ENCODE data around the gene IGIP. TPM values are rescaled to one million over a fixed set of nuclear protein-coding genes. Genes with fewer than 3 reads are reported as not detected.

The IGIP gene
- total and polyA plus RNA-seq, 2 donors (not counting 1 experiment from before 2014, with no cell fraction given), result 1.3 to 9.9 TPM

DNA sequence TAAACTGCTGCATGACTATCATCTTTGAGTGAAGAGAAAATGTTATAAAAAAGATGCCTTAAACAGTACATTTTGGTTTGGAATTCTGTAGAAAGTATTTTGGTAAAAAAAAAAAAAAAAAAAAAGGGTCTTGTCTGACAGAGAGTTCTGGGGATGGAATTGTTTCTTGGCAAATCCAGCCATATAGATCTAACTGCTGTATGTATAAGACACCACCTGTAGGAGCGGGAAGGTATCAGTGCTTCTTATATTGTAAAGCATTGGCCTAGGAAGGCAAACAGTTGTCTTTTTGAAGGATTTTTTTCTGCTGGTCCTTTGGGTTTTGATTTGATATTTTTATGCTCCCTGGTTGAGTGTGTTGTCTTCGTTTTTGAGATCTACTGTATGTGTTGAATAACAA lies 9.0 kb upstream of the IGIP start:
- peaks cover 65% of the 10 kb centered on the region for H3K79me2 ChIP-seq (ENCODE audit: control insufficient read depth, insufficient read depth, low read length)
- no peaks in the 10 kb centered on the region for H3K27me3 ChIP-seq (replicated peaks in 1 of 4; ENCODE audit: control extremely low read depth in 1 of 4, control insufficient read depth in 3 of 4, insufficient read depth in 4 of 4, low read length in 3 of 4)
- H3K36me3 ChIP-seq (replicated peaks in 1 of 2; ENCODE audit: control extremely low read depth in 1 of 2, control insufficient read depth in 1 of 2, extremely low read depth in 1 of 2, insufficient read depth in 2 of 2, low read length in 1 of 2), result no peaks in the 10 kb centered on the region
- H4K20me1 ChIP-seq (ENCODE audit: control insufficient read depth, insufficient read depth, low read length, poor library complexity, severe bottlenecking), result peaks cover 23% of the 10 kb centered on the region
- POLR2A ChIA-PET, result interaction anchor here (1.2 kb wide), 1 partner anchor 10 kb away, joined by 8 read pairs; no protein-coding TSS in a partner anchor
- H3K4me3 ChIP-seq (ENCODE audit: control extremely low read depth in 1 of 5, extremely low read depth in 1 of 5, insufficient read depth in 1 of 5, low read depth in 2 of 5, low read length in 4 of 5), result no peak overlapping the region
- peaks cover 62% of the 10 kb centered on the region for H3K4me1 Mint-ChIP-seq
- no peaks in the 10 kb centered on the region for H3K9me3 Mint-ChIP-seq (ENCODE audit: insufficient read depth)
- H3K4me3 Mint-ChIP-seq, result peak overlapping the region; percentile 5
- no peak overlapping the region for H3K9ac ChIP-seq (ENCODE audit: low read length)
- CTCF ChIA-PET, result interaction anchor here (0.9 to 3.9 kb wide), 6 partner anchors 9 to 58 kb away, joined by 3 to 44 read pairs (median 4); partner anchors contain the start of gene CYSTM1
- no peak overlapping the region for H3K27ac Mint-ChIP-seq
- ATAC-seq (ENCODE audit: low read depth) (no peak), DNase-seq (no peak)
- no peak overlapping the region for H2AFZ ChIP-seq (ENCODE audit: insufficient read depth, low read depth, low read length, poor library complexity, severe bottlenecking)
- H3K27ac ChIP-seq (ENCODE audit: low read length in 2 of 2), result no peak overlapping the region
- H3K4me2 ChIP-seq (replicated peaks; ENCODE audit: low read depth, low read length, poor library complexity, severe bottlenecking), result peak overlapping the region; percentile 31
- no peaks in the 10 kb centered on the region for H3K27me3 Mint-ChIP-seq
- intact Hi-C loops (cut with micrococcal nuclease), result loop anchor here (10.0 kb wide), 1 partner anchor 1572 kb away; the partner anchor contains the start of gene ETF1
- H3K4me1 ChIP-seq (ENCODE audit: control insufficient read depth in 2 of 2, insufficient read depth in 2 of 2, low read length in 2 of 2), result peaks cover 27 to 44% of the 10 kb centered on the region in 2 donors
- 100% methylated on average over 1 of the region's 2 CpGs for WGBS (ENCODE audit: insufficient coverage)
- H3K9me3 ChIP-seq (ENCODE audit: control extremely low read depth in 1 of 3, control insufficient read depth in 2 of 3, insufficient read depth in 1 of 3, low read length in 2 of 3), result peaks cover 0 to 3% (median 0%) of the 10 kb centered on the region in 3 donors
- TF ChIP-seq CTCF (IDR thresholded peaks at IDR 0.05) (no peak), EZH2 (IDR thresholded peaks at IDR 0.05; ENCODE audit: borderline replicate concordance, insufficient read depth, low read depth, low read length, poor library complexity, severe bottlenecking) (no peak)

DNA sequence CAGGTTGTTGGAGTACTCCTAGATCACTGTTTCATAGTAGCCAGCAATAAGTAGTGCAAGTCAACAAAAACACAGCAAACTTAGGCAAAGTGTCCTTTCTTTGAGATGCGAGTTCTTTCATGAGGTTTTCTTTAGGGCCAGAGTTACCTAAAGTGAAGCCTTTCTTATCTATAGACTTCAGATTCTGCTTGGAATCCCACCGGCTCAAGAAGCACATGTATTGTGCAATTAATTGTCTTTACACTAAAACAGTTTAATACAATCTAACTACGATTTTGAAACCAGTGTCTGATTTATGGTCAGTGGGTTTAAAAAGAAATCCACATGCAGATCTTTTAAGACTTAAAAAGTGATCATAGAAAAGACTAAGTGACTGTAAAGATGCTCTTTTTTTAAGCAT lies 8.2 kb upstream of the IGIP start:
- Histone ChIP-seq H3K4me3 (ENCODE audit: control extremely low read depth in 1 of 5, extremely low read depth in 1 of 5, insufficient read depth in 1 of 5, low read depth in 2 of 5, low read length in 4 of 5) (no peak overlapping the region), H4K20me1 (ENCODE audit: control insufficient read depth, insufficient read depth, low read length, poor library complexity, severe bottlenecking) (peaks cover 15% of the 10 kb centered on the region), H2AFZ (ENCODE audit: insufficient read depth, low read depth, low read length, poor library complexity, severe bottlenecking) (no peak overlapping the region), H3K9ac (ENCODE audit: low read length) (no peak overlapping the region), H3K27me3 (replicated peaks in 1 of 4; ENCODE audit: control extremely low read depth in 1 of 4, control insufficient read depth in 3 of 4, insufficient read depth in 4 of 4, low read length in 3 of 4) (no peaks in the 10 kb centered on the region), H3K9me3 (ENCODE audit: control extremely low read depth in 1 of 3, control insufficient read depth in 2 of 3, insufficient read depth in 1 of 3, low read length in 2 of 3) (peaks cover 0 to 3% (median 0%) of the 10 kb centered on the region in 3 donors), H3K36me3 (replicated peaks in 1 of 2; ENCODE audit: control extremely low read depth in 1 of 2, control insufficient read depth in 1 of 2, extremely low read depth in 1 of 2, insufficient read depth in 2 of 2, low read length in 1 of 2) (no peaks in the 10 kb centered on the region), H3K4me1 (ENCODE audit: control insufficient read depth in 2 of 2, insufficient read depth in 2 of 2, low read length in 2 of 2) (peaks cover 19 to 36% of the 10 kb centered on the region in 2 donors), H3K4me2 (replicated peaks; ENCODE audit: low read depth, low read length, poor library complexity, severe bottlenecking) (no peak overlapping the region), H3K79me2 (ENCODE audit: control insufficient read depth, insufficient read depth, low read length) (peaks cover 65% of the 10 kb centered on the region), H3K27ac (ENCODE audit: low read length in 2 of 2) (no peak overlapping the region)
- H3K27ac Mint-ChIP-seq, result peak overlapping the region; percentile 5
- H3K4me1 Mint-ChIP-seq, result peaks cover 56% of the 10 kb centered on the region
- no peaks in the 10 kb centered on the region for H3K27me3 Mint-ChIP-seq
- DNase-seq (no peak), ATAC-seq (ENCODE audit: low read depth) (no peak)
- intact Hi-C loops (cut with micrococcal nuclease), result loop anchor here (10.0 kb wide), 1 partner anchor 1573 kb away; the partner anchor contains the start of gene ETF1
- H3K9me3 Mint-ChIP-seq (ENCODE audit: insufficient read depth), result no peaks in the 10 kb centered on the region
- POLR2A ChIA-PET, result no interaction called here
- H3K4me3 Mint-ChIP-seq, result no peak overlapping the region
- TF ChIP-seq CTCF (IDR thresholded peaks at IDR 0.05) (no peak), EZH2 (IDR thresholded peaks at IDR 0.05; ENCODE audit: borderline replicate concordance, insufficient read depth, low read depth, low read length, poor library complexity, severe bottlenecking) (no peak)
- WGBS (ENCODE audit: insufficient coverage), result no CpG with 5 or more reads among the region's 3 CpGs
- CTCF ChIA-PET, result interaction anchor here (0.9 kb wide), 1 partner anchor 12 kb away, joined by 4 read pairs; no protein-coding TSS in a partner anchor
